Parathyroid adenoma (tissue), 2 donors: Measurements from ENCODE around the gene AGAP3.

Source experiments
- H2AFZ ChIP-seq: fragments of 300-600 bp; sonication (generic); one replicate; pipeline ENCODE4 v1.7.0; 2017; ENCODE audit warnings: antibody characterized with exemption, mild to moderate bottlenecking
- H3K27ac ChIP-seq: fragments of 300-600 bp; sonication (generic); one replicate; pipeline ENCODE4 v1.7.0; 2017
- H3K27me3 ChIP-seq: fragments of 300-600 bp; sonication (generic); one replicate; pipeline ENCODE4 v1.7.0; 2017; ENCODE audit warnings: low read length; ENCODE audit not compliant: control insufficient read depth, insufficient read depth
- H3K36me3 ChIP-seq: fragments of 300-600 bp; sonication (generic); one replicate; pipeline ENCODE4 v1.7.0; 2017; ENCODE audit warnings: low read length; ENCODE audit not compliant: control insufficient read depth, insufficient read depth
- H3K4me1 ChIP-seq: fragments of 300-600 bp; sonication (generic); one replicate; pipeline ENCODE4 v1.7.0; 2017; ENCODE audit warnings: control low read depth
- H3K4me2 ChIP-seq: fragments of 300-600 bp; sonication (generic); one replicate; pipeline ENCODE4 v1.7.0; 2017; ENCODE audit warnings: low read length
- H3K4me3 ChIP-seq: fragments of 300-600 bp; sonication (generic); one replicate; pipeline ENCODE4 v1.7.0; 2017; ENCODE audit warnings: low read depth, low read length
- H3K79me2 ChIP-seq: fragments of 300-600 bp; sonication (generic); one replicate; pipeline ENCODE4 v1.7.0; 2017; ENCODE audit warnings: control low read depth
- H3K9ac ChIP-seq: fragments of 300-600 bp; sonication (generic); one replicate; pipeline ENCODE4 v1.7.0; 2017; ENCODE audit warnings: mild to moderate bottlenecking
- H3K9me3 ChIP-seq: fragments of 300-600 bp; sonication (generic); one replicate; pipeline ENCODE4 v1.7.0; 2017; ENCODE audit warnings: low read length; ENCODE audit not compliant: control insufficient read depth
- CTCF ChIP-seq: fragments of 300-600 bp; sonication (generic); IDR thresholded peaks from one replicate; pipeline ENCODE4 v1.7.0; 2017; ENCODE audit warnings: antibody characterized with exemption, mild to moderate bottlenecking
- donor health status: primary hyperparathyroidism.

AGAP3 gene

GRCh38 chr7:151053751-151054150 lies 32.5 kb upstream of the AGAP3 start:
- no peak overlapping the region for H3K4me3 ChIP-seq
- H3K27me3 ChIP-seq = no peaks in the 10 kb centered on the region
- no peak overlapping the region for H3K4me2 ChIP-seq
- no peak overlapping the region for H2AFZ ChIP-seq
- H3K9ac ChIP-seq = no peak overlapping the region
- no peaks in the 10 kb centered on the region for H3K79me2 ChIP-seq
- no peaks in the 10 kb centered on the region for H3K36me3 ChIP-seq
- peaks cover 13% of the 10 kb centered on the region for H3K4me1 ChIP-seq
- H3K27ac ChIP-seq = no peak overlapping the region
- no peak for TF ChIP-seq CTCF
- no peaks in the 10 kb centered on the region for H3K9me3 ChIP-seq

- Histone ChIP-seq H3K9ac (no peak overlapping the region), H3K4me3 (no peak overlapping the region), H3K27me3 (no peaks in the 10 kb centered on the region)
These were observed 30.0 kb upstream of the AGAP3 start for GRCh38 chr7:151056283-151056665.

GRCh38 chr7:151056666-151057505 lies 29.4 kb upstream of the AGAP3 start:
- peak; percentile 41 for TF ChIP-seq CTCF
- Histone ChIP-seq H2AFZ (peak overlapping the region; percentile 84), H3K27me3 (no peaks in the 10 kb centered on the region), H3K9me3 (no peaks in the 10 kb centered on the region), H3K4me1 (peaks cover 27% of the 10 kb centered on the region), H3K79me2 (peaks cover 2% of the 10 kb centered on the region), H3K4me3 (peak overlapping the region; percentile 87), H3K36me3 (no peaks in the 10 kb centered on the region), H3K27ac (peak overlapping the region; percentile 100), H3K4me2 (peak overlapping the region; percentile 91), H3K9ac (no peak overlapping the region)

More at GRCh38 chr7:151056283-151056665, 30.0 kb upstream of the AGAP3 start:
- Histone ChIP-seq H3K36me3 (no peaks in the 10 kb centered on the region), H2AFZ (peak overlapping the region; percentile 84), H3K79me2 (peaks cover 2% of the 10 kb centered on the region), H3K4me1 (peaks cover 21% of the 10 kb centered on the region), H3K27ac (no peak overlapping the region), H3K4me2 (peak overlapping the region; percentile 91), H3K9me3 (no peaks in the 10 kb centered on the region)
- no peak for TF ChIP-seq CTCF

- H2AFZ ChIP-seq = peak within 1 kb of the TSS; percentile 87
- H3K4me1 ChIP-seq = peaks cover 34% of the 10 kb centered on the region
- H3K4me2 ChIP-seq = peak within 1 kb of the TSS; percentile 91
- no peaks in the 10 kb centered on the region for H3K36me3 ChIP-seq
- H3K27me3 ChIP-seq = no peaks in the 10 kb centered on the region
- peaks cover 2% of the 10 kb centered on the region for H3K79me2 ChIP-seq
- no peak for TF ChIP-seq CTCF
- peak within 1 kb of the TSS; percentile 87 for H3K4me3 ChIP-seq
- peak within 1 kb of the TSS; percentile 37 for H3K9ac ChIP-seq
- H3K27ac ChIP-seq = peak within 1 kb of the TSS; percentile 100
- no peaks in the 10 kb centered on the region for H3K9me3 ChIP-seq
These were observed 28.7 kb upstream of the AGAP3 start, which contains the start of gene CDK5 for GRCh38 chr7:151057506-151057988. TSS of gene CDK5 (minus strand) at chr7:151057897. CDS start at chr7:151057848, 49 bp downstream.
